HG03469 (cell line): ENCODE data around the gene FAM110C.
"Not testable (repeated sequence)": the region's sequence is repeated elsewhere in the genome, so short reads cannot be mapped to it uniquely, and the experiment has no call there.

ENCODE experiments used
- ATAC-seq: cut with Tn5 transposase; IDR thresholded peaks from one replicate; pipeline ENCODE4 v1.9.1; 2021; ENCODE audit warnings: mild to moderate bottlenecking, moderate library complexity, moderate number of reproducible peaks; ENCODE audit not compliant: unreplicated experiment

Gene FAM110C

DNA sequence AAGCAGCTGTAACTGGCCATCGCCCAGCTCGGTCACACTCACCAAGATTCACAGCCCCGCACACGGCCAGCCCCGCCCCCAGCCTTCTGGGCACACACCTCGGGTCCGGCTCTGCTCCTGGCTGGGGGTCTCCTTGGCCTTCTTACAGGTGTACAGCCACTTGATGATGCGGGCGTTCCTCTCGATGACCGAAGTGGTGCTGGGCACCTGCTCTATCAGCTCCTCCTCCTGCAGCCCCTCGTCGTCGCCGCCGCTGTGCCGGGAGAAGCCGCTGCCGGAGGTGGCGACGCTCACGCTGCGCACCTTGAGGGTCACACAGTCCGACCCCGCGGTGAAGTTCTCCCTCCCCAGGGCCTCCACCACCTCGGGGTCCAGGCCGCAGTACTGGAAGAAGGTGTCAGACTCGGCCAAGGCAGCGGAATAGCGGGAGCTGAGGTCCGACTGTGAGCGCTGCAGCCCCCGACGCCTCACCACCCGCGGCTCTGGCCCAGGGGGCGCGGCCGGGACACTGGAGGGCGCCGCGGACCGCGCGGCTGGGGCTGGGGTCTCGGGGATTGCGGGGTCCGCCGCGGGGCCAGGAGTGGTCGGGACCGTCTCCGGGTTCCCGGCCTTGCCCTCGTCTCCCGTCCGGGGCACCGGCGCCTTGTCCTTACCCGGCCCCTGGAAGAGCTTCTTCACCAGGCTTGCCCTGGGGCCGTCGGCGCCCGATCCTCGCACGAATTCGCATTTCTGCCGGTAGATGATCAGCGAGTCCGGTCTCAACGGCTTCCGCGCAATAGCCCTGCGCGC lies 769 bp downstream of the FAM110C start:
- ATAC-seq: no peak

DNA sequence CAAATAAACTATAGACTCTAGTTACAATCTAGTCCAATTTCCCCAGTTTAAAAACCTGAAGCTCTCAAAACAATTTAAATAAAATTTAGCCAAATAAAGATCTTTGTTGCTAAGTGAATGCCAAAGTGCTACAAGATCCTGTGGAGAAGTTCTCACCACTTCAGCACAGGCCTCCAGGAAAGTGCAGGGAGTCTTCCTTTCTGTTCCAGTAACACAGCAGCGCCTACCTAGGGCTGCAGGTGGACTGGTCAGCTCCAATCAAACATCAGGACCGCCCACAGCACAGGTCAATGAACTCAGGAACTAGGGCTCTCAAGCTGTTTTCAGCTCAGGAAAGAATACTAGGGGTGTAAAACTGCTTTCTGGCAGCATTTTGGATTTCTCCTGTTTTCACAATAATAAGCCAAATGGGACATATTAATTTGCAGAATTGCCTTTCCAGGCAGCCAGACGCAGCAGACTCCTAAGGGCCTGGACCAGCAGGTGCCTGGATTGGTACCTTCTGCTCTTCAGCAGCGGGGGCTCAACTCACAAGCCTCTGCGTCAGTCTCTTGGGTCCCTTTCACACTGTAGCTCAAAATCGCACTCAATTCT lies 1.5 kb downstream of the FAM110C start:
- no peak for ATAC-seq

DNA sequence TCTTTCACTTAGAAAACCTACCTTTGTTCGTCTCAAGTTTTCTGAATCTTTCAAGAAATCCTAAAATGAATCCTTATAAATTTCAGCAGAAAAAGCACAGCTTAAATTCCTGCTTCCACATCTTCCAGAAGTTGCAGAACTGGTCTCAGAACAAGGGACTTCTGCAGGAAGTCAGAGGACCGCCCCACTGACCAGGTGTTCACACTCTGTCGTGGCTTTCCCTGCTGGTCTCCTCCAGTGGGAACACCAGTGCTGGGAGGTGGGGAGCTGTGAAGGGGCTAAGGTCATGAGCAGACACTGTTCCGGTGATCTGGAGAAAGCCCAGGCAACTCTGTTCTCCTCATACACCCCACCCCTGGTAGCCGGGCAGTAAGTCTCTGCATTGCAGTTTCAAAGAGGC lies 3.5 kb downstream of the FAM110C start:
- no peak for ATAC-seq

DNA sequence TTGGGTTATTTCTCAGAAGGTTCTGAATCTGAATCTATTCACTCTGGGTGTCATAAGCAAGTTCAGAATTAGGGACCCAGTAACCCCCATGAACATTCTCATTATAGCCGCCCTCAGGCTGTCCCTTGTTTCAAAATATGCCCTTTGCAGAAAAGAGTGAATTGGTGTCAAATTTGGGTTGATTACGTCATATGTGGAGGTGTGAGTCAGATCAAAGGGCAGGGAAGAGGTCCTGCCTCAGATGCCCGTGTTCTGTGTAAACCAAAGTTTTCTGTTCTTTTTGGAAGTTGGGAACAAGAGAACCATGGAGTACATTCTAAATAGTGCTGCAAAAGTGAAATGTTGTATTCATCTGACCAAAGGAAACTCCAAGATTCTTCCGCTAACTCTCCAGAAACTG lies 5.8 kb downstream of the FAM110C start:
- no peak for ATAC-seq

DNA sequence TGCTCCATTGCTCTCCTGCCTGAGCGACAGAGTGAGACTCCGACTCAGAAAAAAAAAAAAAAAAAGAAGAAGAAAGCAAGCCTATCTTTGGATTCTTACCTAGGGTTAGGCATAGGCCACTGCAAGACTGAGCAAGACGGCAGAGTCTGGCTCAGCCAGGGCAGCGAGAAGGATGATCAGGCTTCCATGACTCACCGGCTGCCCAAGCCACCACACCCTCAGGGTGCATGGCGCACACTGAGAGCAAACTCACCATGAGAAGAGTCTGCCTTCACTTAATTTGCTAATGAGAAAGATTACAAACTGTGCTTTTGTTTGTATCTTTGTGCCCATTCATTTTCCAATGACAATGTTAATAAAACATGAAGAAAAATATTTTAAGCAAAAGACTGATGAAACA lies 8.2 kb downstream of the FAM110C start:
- no peak for ATAC-seq

DNA sequence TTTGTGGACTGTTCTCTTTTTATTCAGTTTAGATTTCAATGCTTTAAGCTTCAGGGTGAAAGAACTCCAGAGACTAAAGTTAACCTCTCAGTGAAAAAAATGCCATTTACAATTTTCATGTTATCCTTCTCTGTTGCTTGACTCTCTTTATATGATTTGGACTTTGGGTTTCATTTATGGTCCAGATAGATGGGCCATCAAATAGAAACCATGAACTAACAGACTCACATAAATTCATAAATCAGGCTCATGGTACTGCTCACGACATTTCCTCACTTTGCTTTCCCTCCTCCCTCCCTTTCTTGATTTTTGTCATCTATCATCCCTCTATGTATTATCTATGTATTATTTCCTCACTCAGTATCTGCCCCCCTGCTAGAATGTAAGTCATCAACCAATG lies 10.0 kb downstream of the FAM110C start:
- no peak for ATAC-seq

DNA sequence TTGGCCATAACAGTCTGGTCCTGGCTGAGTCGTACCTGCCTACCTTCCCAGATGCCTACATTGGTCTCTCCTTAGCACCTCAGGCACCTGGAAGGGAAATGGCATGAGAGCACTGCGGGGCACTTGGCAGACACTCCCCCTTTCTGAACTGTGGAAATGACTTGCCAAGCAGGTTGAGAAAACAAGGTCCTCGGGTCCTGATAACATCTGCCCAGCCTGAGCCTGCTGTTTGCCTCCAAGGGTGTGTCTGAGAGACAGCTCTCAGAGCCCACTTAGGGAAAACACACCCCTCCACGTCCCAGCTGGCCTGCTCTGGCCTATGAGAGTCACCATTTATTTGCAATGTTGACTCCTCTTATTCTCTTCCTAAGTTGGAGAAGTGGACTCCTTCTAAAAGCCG lies 10.5 kb downstream of the FAM110C start:
- ATAC-seq: no peak

DNA sequence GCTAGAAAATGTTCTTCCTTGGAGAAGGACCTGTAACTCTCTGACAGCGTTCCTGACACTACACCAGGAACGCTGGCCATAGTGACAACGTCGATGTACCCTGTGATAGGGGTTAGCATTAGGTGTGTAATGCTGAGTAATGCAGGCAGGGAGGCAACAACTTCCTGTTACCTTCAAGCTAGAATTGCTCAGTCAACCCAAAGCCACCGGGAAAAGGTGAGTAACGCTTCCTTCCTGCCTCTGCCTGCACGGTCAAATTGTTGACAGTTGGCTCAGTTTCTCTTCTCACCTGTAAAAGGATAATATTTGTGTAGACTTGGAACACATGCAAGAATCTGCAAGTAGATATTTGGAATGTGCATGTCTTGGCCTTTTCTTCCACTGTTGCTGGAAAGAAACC lies 12.7 kb downstream of the FAM110C start:
- no peak for ATAC-seq

DNA sequence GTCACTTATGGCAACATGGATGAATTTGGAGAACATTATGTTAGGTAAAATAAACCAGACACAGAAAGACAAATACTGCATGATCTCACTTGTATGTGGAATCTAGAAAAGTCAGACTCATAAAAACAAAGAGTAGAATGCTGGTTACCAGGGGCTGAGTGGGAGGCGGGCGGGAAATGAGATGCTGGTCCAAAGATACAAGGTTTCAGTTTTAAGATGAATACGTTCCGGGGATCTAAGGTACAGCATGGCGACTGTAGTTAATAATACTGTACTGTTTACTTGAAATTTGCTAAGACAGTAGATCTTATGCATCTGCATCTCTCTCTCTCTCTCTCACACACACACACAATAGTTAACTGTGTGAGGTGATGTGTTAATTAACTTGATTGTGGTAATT lies 14.2 kb downstream of the FAM110C start:
- ATAC-seq: no peak

DNA sequence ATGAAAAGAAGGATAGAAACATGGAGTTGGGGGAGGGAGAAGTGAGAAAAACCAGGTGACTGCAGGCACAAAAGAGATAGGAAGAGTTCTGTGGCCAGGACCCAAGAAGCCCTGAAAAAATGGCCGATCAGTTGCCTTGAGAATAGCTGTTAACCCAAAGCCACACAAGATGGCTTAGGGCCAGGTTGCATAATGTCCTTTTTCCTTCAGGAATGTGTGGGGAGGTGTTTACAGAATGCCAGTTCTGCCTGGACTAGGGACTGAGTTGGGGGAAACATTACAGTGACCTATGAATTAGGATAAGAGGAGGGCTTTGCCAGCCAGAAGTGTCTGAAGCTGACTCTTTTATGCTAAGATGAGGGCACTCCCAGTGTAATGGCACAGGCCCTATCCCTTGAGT lies 17.1 kb downstream of the FAM110C start:
- ATAC-seq: no peak

DNA sequence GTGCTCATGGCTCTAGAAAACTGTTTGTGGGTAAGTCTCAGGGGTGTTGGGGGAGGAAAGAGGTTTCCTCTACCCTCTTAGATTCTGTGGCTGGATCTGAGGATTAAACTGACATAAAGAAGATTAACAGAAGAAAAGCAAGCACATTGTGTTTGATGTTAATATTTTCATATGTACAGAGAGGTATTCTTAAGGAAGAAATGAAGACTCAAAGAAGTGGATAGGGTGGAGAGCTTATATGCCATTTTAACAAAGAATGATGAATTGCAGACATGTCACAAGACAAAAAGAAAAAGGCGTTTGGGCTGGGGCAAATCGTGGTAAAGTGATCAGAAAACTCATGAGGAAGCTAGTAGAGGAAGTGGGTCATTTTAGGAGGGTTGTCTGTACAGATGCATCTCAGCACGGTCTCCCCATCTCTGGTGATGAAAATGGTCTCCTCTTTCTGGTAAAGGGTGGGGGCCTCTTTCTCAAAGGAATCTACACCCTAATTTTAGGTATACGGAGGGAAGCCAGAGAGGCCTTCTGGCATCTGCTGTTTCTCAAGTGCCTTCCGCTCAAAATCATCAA lies 17.8 kb downstream of the FAM110C start:
- no peak for ATAC-seq

DNA sequence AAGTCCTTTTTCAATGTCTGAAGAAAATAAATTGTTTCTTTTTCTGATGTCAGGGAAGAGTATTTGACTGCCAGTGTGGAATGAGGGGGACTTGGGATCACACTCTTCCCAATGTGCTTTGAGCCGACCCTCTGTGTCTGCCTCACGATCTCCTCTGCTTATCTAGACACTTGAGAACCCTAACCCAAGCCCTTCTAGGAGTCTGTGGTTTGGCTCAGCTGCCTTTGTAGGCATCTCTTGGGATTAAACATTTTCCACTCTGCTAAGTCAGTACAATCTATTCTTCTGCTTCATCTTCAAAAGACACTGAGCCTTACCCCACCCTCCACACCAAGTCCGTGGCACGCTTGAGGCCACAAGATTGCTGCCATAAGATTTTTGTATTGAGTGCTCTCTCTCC lies 19.4 kb downstream of the FAM110C start:
- ATAC-seq: no peak

DNA sequence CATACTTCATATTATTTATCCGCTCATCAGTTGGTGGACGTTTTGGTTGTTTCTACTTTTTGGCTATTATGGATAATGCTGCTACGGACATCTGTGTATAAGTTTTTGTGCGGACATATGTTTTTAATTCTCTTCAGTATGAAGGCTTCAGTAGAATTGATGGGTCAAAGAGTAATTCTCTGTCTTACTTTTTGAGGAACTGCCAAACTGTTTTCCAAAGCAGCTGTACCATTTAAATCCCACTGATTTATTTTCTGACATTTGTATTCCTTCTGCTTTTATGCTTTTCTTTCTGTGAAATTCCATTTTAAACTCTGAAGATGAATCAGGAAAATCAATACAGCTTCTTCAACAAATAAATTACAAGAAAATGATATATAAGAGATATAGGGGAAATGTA lies 20.8 kb downstream of the FAM110C start:
- no peak for ATAC-seq

DNA sequence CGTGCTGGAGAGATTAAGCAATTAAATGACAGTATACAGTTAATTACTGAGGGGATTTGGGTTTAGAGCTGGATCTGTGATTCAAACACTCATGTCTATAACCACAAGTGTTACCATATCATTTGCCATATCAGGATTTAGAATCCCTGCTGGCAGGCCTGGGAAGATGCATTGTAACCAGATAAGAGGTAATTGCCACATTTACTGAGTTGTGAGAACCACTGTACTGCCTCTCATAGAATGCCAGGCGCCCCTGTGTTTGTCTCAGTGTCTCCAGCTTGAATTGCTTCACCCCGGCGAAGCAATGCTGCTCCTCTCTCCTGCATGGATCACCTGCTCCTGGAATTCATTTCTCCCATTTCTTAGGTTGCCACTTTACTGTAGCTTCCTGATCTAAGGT lies 21.7 kb downstream of the FAM110C start:
- ATAC-seq: not testable (repeated sequence)

DNA sequence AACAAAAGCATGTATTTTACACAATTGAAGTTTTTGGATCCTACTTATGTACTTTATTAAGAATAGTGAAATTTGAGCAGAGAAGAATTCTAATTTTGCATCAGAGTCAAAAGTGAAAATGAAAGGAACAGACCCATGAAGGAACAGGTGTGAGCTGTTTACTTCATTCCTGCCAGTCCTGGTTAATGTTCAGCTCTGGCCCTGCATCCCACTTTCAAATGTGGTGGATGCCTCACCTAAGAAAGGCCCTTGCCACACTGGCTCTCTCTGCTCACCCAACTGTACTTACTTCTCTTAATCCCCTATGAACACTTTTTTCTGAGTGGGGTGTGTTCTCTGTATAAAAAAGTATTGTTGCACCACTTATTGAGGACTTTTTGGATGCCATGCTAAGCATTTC lies 22.2 kb downstream of the FAM110C start:
- ATAC-seq: peak; percentile 91

DNA sequence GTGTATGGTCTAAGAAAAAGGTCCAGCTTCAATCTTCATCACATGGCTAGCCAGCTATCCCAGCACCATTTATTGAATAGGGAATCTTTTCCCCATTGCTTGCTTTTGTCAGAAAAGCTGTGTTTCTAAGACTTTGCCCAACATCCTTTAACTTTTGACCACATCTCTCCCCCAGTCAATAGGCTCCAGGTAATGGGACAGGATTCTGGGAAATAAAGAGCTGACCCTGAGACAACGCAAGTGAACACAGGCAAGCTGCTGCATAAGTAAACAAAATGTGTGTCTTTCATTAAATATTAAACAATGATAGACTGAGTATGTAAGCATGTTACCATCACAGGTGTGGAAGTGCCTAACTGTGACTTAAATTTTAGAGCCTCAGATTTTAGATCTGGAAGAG lies 23.0 kb downstream of the FAM110C start:
- ATAC-seq: no peak

DNA sequence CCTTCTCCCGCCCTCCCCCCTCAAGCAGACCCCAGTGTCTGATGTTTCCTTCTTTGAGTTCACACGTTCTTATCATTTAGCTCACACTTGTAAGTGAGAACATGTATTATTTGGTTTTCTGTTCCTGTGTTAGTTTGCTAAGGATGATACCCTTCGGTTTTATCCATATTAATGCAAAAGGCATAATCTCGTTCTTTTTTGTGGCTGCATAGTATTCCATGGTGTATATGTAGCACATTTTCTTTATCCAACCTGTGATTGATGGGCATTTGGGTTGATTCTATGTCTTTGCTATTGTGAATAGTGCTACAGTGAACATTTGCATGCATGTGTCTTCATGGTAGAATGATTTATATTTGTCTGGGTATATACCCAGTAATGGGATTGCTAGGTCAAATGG lies 24.1 kb downstream of the FAM110C start:
- not testable (repeated sequence) for ATAC-seq

DNA sequence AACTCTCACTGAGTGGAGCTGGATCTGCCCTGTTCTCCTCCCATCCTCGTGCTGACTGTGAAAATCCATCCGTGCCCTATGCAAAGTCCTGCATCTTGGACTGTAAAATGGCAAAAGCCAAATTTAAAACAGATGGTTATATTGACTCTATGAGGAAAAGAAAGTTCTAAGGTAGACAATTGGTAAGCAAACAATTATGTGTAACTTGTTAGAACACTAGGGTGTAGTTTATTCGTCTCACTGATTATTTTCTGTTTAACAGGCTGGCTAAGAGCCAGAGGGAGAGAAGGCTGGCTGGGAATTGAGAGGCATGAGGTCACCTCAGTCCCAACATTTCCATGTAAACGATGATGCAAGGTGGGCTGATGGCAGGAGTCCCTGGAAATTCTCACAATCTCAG lies 26.0 kb downstream of the FAM110C start:
- not testable (repeated sequence) for ATAC-seq

DNA sequence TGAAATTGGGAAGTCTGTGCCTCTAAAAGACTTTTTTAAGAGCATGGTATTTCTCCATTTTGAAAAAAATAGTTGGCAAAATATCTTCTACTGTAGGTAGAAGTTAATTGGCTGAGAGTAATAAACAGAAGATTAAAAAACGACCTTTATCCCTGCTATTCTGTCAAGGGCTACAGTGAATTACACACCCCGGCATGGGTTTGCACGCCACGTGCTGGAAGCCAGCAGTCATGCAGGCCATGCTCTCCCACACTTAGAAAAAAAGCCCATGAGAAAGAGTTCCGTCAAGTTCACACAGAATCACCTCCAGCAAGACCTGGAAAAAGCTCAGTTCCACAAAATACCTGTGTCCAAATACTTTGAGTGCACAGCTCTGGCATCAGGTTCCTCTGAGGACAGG lies 26.8 kb downstream of the FAM110C start:
- no peak for ATAC-seq

DNA sequence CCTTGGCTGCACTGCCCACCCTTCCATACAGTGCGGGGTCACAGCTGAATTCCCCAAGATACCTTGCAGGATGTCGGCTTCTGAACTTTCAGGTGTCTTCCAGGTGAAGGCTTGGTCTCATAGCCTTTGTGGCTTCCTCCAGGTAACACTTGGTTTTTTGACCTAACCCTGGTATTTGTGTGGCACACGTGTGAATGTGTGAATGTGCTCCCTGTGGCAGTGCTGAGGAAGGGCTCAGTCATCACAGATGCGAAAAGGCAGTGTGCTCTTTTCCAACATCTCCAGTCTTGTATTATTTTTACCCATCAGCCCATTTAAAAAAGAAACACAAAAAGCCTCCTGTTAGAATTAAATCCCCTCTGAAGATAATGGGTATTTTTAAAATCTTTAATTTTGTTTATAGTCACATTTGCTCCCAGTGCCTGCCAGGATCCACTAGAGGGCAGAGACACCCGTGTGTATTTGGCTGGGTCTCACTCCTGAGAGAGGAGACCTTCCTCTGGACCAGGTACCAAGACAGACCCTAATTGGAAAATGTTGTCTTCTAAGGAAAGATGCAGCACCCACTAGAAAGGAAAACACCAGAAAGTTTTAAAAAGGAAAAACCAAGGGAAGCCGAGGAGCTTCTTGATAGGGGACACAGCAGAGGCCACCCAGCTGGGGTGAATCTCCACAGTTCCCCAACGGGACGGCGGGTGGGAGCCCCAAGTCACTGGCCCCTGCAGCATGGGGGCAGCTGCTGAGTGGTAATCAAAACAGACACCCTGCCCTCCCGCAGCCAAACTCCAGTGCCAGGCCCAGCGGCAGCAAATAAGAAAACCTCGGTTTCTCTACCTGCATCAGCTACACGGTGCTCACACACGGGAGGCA lies 27.7 kb downstream of the FAM110C start:
- ATAC-seq: no peak

DNA sequence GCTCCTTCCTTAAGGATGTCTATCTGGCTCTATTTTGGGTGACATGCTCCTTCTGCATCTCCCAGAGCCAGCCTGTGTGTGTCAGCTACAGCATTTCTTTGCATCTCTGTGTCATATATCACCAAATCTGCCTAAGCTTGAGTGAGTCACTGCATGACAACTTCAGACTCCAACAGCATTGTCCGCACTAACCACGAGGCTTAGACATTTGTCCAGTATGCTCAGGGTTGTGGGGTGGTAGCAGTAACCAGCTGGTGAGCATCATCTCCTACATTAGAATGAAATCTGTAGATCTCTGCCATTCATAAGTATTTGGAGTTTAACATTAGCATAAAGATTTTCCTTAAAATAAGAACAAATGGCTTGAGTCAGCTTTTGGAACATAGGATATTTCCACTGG lies 30.4 kb downstream of the FAM110C start:
- ATAC-seq: not testable (repeated sequence)
